Measurements from ENCODE around the gene NOL7. TPM values are rescaled to one million over a fixed set of nuclear protein-coding genes. Genes with fewer than 3 reads are reported as not detected.

NOL7 gene
- total RNA-seq, 1 donor from 2014 or later = 67.5 TPM

GRCh38 chr6:13633343-13633742 lies 18.2 kb downstream of the NOL7 start:
- ChIA-PET CTCF (interaction anchor here (0.7 kb wide), 1 partner anchor 18 kb away, joined by 3 read pairs; no protein-coding TSS in a partner anchor), POLR2A (no interaction called here)
- H3K27me3 Mint-ChIP-seq = no peaks in the 10 kb centered on the region
- H3K36me3 Mint-ChIP-seq (ENCODE audit: low read depth) = peaks cover 76% of the 10 kb centered on the region
- intact Hi-C loops (cut with micrococcal nuclease) = no loop called here
- no peak overlapping the region for H3K27ac Mint-ChIP-seq
- no peak for DNase-seq
- H3K4me3 Mint-ChIP-seq = no peak overlapping the region
- TF ChIP-seq, protein P1, sequence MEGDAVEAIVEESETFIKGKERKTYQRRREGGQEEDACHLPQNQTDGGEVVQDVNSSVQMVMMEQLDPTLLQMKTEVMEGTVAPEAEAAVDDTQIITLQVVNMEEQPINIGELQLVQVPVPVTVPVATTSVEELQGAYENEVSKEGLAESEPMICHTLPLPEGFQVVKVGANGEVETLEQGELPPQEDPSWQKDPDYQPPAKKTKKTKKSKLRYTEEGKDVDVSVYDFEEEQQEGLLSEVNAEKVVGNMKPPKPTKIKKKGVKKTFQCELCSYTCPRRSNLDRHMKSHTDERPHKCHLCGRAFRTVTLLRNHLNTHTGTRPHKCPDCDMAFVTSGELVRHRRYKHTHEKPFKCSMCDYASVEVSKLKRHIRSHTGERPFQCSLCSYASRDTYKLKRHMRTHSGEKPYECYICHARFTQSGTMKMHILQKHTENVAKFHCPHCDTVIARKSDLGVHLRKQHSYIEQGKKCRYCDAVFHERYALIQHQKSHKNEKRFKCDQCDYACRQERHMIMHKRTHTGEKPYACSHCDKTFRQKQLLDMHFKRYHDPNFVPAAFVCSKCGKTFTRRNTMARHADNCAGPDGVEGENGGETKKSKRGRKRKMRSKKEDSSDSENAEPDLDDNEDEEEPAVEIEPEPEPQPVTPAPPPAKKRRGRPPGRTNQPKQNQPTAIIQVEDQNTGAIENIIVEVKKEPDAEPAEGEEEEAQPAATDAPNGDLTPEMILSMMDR (IDR thresholded peaks at IDR 0.05) = no peak
- ATAC-seq (ENCODE audit: low read depth) = no peak
- H3K4me1 Mint-ChIP-seq = peaks cover 16% of the 10 kb centered on the region
- no peaks in the 10 kb centered on the region for H3K9me3 Mint-ChIP-seq

GRCh38 chr6:13635948-13636658 lies 21.0 kb downstream of the NOL7 start:
- H3K9me3 Mint-ChIP-seq = no peaks in the 10 kb centered on the region
- no peak for DNase-seq
- peaks cover 77% of the 10 kb centered on the region for H3K36me3 Mint-ChIP-seq (ENCODE audit: low read depth)
- no peak for ATAC-seq (ENCODE audit: low read depth)
- CTCF ChIA-PET = interaction anchor here (0.6 to 1.4 kb wide), 2 partner anchors 35 to 129 kb away, joined by 3 to 4 read pairs; no protein-coding TSS in a partner anchor
- POLR2A ChIA-PET = interaction anchor here (1.3 kb wide), 1 partner anchor 21 kb away, joined by 5 read pairs; the partner anchor contains the start of gene NOL7
- no peak overlapping the region for H3K27ac Mint-ChIP-seq
- no peaks in the 10 kb centered on the region for H3K27me3 Mint-ChIP-seq
- peaks cover 8% of the 10 kb centered on the region for H3K4me1 Mint-ChIP-seq
- TF ChIP-seq, protein P1 (IDR thresholded peaks at IDR 0.05) = no peak
- intact Hi-C loops (cut with micrococcal nuclease) = no loop called here
- H3K4me3 Mint-ChIP-seq = no peak overlapping the region

DNA sequence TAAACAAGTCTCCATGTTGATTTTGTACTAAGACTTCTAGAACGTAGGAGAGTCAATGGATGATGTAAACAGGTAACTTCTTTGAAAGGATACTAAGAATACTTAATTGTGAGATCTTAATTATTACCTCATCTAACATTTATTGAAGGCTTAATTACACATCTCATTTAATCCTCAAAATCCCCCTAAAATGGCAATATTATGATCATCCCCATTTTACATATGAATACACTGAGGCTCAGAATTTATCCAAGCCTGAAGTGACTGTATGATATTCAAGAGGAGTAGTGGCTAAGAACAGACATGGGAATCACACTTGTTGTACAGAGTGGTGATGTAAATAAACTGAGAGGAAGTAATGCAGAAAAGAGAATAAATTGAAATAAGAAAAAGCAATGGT lies 22.9 kb downstream of the NOL7 start:
- intact Hi-C loops (cut with micrococcal nuclease) = no loop called here
- Mint-ChIP-seq H3K27me3 (no peaks in the 10 kb centered on the region), H3K9me3 (no peaks in the 10 kb centered on the region), H3K4me1 (peaks cover 8% of the 10 kb centered on the region), H3K27ac (no peak overlapping the region), H3K36me3 (ENCODE audit: low read depth) (peaks cover 69% of the 10 kb centered on the region), H3K4me3 (no peak overlapping the region)
- no peak for DNase-seq
- ChIA-PET CTCF (no interaction called here), POLR2A (no interaction called here)
- no peak for ATAC-seq (ENCODE audit: low read depth)
- TF ChIP-seq, protein P1 (IDR thresholded peaks at IDR 0.05) = no peak

GRCh38 chr6:13638626-13639025 lies 23.5 kb downstream of the NOL7 start:
- TF ChIP-seq, protein P1 (IDR thresholded peaks at IDR 0.05) = no peak
- ChIA-PET CTCF (no interaction called here), POLR2A (interaction anchor here (1.2 kb wide), 1 partner anchor 23 kb away, joined by 5 read pairs; the partner anchor contains the start of gene NOL7)
- no peak overlapping the region for H3K27ac Mint-ChIP-seq
- H3K36me3 Mint-ChIP-seq (ENCODE audit: low read depth) = peaks cover 72% of the 10 kb centered on the region
- no peaks in the 10 kb centered on the region for H3K27me3 Mint-ChIP-seq
- no peak overlapping the region for H3K4me3 Mint-ChIP-seq
- no peak for DNase-seq
- ATAC-seq (ENCODE audit: low read depth) = no peak
- intact Hi-C loops (cut with micrococcal nuclease) = no loop called here
- no peaks in the 10 kb centered on the region for H3K9me3 Mint-ChIP-seq
- peaks cover 8% of the 10 kb centered on the region for H3K4me1 Mint-ChIP-seq

GRCh38 chr6:13641315-13641714 lies 26.2 kb downstream of the NOL7 start:
- Mint-ChIP-seq H3K9me3 (no peaks in the 10 kb centered on the region), H3K4me1 (peaks cover 3% of the 10 kb centered on the region), H3K27ac (no peak overlapping the region), H3K27me3 (no peaks in the 10 kb centered on the region), H3K4me3 (no peak overlapping the region), H3K36me3 (ENCODE audit: low read depth) (peaks cover 55% of the 10 kb centered on the region)
- TF ChIP-seq, protein P1 (IDR thresholded peaks at IDR 0.05) = no peak
- POLR2A ChIA-PET = interaction anchor here (0.6 kb wide), 1 partner anchor 45 kb away, joined by 3 read pairs; no protein-coding TSS in a partner anchor
- no peak for ATAC-seq (ENCODE audit: low read depth)
- intact Hi-C loops (cut with micrococcal nuclease) = no loop called here
- DNase-seq = no peak
- CTCF ChIA-PET = no interaction called here
